ENCODE measurements around the gene RAET1L.
A peak's percentile ranks its signal among the peaks of the same experiment; 100 is the strongest.
"Not testable (repeated sequence)": the region's sequence is repeated elsewhere in the genome, so short reads cannot be mapped to it uniquely, and the experiment has no call there.

Gene RAET1L

DNA sequence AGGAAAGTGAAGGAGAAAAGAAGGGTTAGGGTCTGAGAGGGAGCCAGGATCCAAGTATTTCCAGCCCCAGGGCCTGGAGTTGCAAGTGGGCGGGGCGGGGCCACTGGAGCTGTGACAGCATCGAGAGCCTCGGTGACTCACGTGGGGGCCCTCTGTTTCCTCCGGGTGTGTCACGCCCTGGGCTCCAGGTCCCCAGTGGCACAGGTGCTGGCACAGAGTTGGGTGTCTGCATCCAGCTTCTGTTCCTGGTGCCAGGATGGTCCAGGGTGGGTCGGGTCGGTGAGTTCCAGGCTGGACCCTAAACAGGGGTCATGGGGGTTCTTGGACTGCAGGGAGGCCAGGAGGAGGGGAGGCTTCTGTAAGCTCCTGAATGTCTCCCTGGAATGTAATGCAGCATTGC, 16.7 kb downstream of the RAET1L start:
- H3K27ac ChIP-seq, result no peak overlapping the region
- TF ChIP-seq ZFX (IDR thresholded peaks at IDR 0.05; ENCODE audit: borderline replicate concordance) (no peak), CTCF (IDR thresholded peaks at IDR 0.05) (no peak)

- H3K27ac ChIP-seq, result no peak overlapping the region
- TF ChIP-seq ZFX (IDR thresholded peaks at IDR 0.05; ENCODE audit: borderline replicate concordance), result no peak
- peak; percentile 70 for TF ChIP-seq CTCF (IDR thresholded peaks at IDR 0.05)
These were observed 18.3 kb downstream of the RAET1L start for GRCh38 chr6:150006961-150007464.

DNA sequence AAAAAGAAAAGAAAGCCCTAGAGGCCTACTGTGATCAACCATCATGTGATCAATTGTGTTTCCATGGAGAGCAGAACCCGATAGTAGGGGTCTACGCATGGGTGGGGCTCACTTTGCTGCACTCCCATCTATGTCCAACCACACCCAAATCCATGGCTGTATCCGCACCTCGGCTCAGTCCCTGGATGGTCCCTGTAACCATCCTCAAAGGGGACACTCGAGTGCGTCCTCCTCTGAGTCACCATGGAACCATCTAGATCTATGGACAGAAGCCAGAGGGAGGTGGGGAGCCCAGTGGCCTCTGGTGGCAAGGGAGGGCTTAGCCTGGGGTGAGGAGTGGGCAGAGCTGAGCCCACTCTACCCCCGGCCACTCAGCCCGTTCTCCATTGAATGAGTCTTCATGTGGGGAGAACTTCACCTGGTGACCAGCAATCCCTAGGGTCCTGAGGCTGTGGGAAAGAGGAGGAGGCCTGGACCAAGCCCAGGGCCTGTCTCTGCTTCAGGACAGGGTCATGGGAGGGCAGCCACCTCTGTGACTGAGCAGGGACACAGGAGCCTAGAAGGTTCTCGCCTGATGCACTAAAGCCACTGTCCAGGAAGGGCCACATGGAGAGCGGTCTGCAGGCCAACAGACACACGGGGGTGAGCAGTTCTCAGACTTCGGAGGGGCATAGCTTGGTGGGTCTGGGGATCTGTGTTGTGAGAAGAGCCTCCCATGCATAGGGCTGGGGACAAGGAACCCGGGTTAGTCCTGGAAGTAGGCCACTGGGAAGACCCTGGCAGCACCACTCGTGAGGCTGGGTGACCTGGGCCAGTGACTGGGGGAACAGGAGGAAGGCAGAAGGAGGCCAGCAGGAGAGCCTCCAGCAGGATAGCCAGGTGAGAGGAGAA, 19.3 kb downstream of the RAET1L start:
- no peak for TF ChIP-seq CTCF (IDR thresholded peaks at IDR 0.05)
- TF ChIP-seq ZFX (IDR thresholded peaks at IDR 0.05; ENCODE audit: borderline replicate concordance), result no peak
- no peak overlapping the region for H3K27ac ChIP-seq

GRCh38 chr6:150004783-150005717, 20.3 kb downstream of the RAET1L start:
- H3K27ac ChIP-seq, result no peak overlapping the region
- no peak for TF ChIP-seq ZFX (IDR thresholded peaks at IDR 0.05; ENCODE audit: borderline replicate concordance)
- TF ChIP-seq CTCF (IDR thresholded peaks at IDR 0.05), result peak; percentile 48

DNA sequence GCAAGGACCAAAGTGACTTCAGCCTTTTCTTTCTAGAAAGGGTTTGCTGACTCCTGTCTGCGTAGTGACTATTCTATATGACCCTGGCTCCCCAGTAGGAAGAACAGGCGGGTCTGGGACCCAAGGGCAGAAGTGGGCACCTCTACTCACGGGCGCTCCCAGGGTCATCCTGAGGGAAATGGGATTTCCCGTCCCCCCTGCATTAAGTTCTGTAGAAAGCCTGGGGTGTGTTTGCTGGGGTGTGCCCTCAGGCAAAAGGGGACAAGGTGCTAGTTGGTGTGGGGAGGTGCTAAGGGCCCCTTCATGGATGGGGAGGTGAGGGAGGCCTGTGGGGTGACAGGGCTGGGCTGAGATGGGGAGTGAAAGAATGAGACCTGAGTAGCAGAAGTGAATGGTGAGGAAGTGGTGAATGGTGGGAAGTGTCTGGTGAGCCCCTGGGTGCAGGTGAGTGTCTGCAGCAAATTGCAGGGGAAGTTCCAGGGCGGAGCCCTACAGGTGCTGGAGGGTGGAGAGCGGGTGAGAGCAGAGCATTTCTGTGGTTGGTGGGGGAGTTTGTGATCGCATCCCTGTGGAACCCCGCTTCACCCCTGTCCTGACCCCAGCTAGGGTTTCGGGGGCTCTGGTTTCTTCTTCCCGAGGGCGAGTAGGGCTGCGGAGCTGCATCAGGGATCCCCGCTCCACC, 21.1 kb downstream of the RAET1L start:
- no peak for TF ChIP-seq ZFX (IDR thresholded peaks at IDR 0.05; ENCODE audit: borderline replicate concordance)
- TF ChIP-seq CTCF (IDR thresholded peaks at IDR 0.05), result no peak
- H3K27ac ChIP-seq, result no peak overlapping the region

DNA sequence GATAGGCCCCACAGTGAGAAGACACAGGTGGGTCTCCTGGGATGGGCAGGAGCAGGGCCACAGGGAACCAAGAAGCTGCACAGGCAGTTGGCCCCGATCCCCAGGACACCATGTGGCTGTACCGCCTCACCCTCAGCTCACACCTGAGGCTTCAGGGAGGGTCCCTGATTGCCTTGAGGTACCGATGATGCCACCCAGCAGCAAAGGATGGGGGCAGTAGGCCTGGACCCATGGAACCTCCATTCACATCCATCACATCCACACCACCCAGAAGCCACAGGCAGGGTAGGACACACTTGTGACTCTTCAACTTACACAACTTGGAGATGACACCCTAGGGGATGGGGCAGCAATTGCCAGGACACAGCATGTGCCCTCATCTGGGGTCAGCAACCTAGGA, 21.7 kb downstream of the RAET1L start:
- not testable (repeated sequence) for H3K27ac ChIP-seq

- no peak for TF ChIP-seq ZFX (IDR thresholded peaks at IDR 0.05; ENCODE audit: borderline replicate concordance)
- no peak for TF ChIP-seq CTCF (IDR thresholded peaks at IDR 0.05)
- H3K27ac ChIP-seq, result no peak overlapping the region
These were observed 22.6 kb downstream of the RAET1L start for GRCh38 chr6:150002710-150003109.
